DOHH2 (cell line): ENCODE measurements around the gene BLOC1S4.

Experiments used
- EZH2phosphoT487 ChIP-seq: fragments of 200-600 bp; sonication (generic); IDR thresholded peaks from 2 replicates; pipeline ENCODE4 v1.6.1; 2017; ENCODE audit warnings: borderline replicate concordance, mild to moderate bottlenecking, antibody characterized with exemption, low read length, moderate library complexity, mixed read lengths
- TF ChIP-seq, protein P1 (sequence below): fragments of 200-600 bp; sonication (generic); IDR thresholded peaks from one replicate; pipeline ENCODE4 v1.5.1; 2014; ENCODE audit warnings: antibody characterized with exemption, mild to moderate bottlenecking, low read depth, low read length; ENCODE audit not compliant: poor library complexity, severe bottlenecking

DNA sequence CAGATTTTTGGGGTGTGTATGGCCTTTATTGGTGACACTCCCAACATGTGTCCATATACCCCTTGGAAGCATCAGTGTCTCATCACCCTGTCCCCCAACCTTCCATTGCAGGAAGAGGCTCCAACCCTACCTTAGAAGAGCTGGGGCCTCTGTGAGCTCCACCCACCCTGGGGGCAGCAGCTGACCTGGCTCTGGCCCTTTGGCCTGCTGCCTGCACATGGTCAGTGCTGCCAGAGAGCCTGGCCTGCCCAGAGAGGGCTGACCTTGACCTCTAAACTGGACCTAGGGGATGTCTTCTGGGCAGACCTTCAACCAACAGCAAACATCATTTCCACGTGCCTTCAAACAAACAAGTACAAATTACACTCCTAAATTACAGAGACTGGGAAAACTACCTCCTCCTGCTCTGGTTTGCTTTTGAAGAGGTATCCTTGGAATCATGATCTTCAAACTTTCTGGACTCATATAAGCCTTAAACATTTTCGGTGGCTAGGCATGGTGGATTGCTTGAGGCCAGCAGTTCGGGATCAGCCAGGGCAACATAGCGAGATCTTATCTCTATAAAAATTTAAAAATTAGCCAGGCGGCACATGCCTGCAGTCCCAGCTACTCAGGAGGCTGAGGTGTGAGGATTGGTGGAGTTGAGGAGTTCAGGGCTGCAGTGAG lies 39.2 kb downstream of the BLOC1S4 start:
- TF ChIP-seq, protein P1, sequence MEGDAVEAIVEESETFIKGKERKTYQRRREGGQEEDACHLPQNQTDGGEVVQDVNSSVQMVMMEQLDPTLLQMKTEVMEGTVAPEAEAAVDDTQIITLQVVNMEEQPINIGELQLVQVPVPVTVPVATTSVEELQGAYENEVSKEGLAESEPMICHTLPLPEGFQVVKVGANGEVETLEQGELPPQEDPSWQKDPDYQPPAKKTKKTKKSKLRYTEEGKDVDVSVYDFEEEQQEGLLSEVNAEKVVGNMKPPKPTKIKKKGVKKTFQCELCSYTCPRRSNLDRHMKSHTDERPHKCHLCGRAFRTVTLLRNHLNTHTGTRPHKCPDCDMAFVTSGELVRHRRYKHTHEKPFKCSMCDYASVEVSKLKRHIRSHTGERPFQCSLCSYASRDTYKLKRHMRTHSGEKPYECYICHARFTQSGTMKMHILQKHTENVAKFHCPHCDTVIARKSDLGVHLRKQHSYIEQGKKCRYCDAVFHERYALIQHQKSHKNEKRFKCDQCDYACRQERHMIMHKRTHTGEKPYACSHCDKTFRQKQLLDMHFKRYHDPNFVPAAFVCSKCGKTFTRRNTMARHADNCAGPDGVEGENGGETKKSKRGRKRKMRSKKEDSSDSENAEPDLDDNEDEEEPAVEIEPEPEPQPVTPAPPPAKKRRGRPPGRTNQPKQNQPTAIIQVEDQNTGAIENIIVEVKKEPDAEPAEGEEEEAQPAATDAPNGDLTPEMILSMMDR = no peak
- TF ChIP-seq EZH2phosphoT487 = no peak
